ENCODE measurements around the gene HLA-G.

DNA sequence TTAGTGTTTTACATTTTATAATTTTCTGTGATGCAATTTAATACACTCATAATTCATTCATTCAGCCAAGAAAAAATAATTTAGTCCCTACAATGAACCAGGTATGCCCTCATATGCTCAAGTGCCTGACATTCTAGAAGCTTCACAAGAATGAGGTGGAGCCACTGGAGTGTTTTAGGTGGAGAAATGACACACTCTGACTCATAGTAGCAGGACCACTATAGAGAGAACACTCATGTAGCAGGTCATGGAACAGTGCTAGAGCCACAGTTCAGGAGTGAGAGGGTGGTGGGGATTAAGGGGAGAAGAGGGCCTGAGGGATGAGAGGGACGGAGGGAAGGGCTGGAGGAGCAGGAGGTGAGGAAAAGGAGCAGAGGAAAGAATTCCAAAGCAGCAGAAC lies 1.4 kb upstream of the HLA-G start:
- TF ChIP-seq CTCF (IDR thresholded peaks at IDR 0.05) (no peak), POLR2A (IDR thresholded peaks at IDR 0.05) (no peak)

Measured in thyroid gland (tissue), 4 donors.